ENCODE results near the gene B3GALNT2. TPM values are rescaled to one million over a fixed set of nuclear protein-coding genes. Genes with fewer than 3 reads are reported as not detected.
"Not testable (repeated sequence)": the region's sequence is repeated elsewhere in the genome, so short reads cannot be mapped to it uniquely, and the experiment has no call there.

The B3GALNT2 gene
- total and polyA plus RNA-seq, 5 donors from 2014 or later = 1.5 to 6.6 (median 4.8) TPM

DNA sequence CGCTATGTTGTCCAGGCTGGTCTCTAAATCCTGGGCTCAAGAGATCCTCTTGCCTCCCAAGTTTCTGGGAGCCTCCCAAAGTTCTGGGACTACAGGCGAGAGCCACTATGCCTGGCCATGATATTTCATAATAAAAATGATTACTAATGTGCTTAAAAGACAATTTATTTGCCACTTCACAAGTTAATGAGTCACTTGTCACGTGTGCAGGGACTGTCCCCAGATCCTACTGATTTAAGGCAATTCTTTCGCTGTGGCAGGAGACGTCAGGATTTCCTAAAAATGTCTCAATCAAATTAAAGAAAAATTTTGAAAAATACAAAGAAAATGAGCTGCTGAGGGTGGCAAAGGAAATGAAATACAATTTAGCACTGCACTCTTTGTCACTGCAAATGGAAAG lies 43.5 kb downstream of the B3GALNT2 start:
- H3K36me3 ChIP-seq (ENCODE audit: control insufficient read depth, insufficient read depth, low read length) = no peaks in the 10 kb centered on the region
- no peaks in the 10 kb centered on the region for H3K9me3 ChIP-seq (ENCODE audit: control insufficient read depth in 2 of 2, low read length in 2 of 2)
- Mint-ChIP-seq H3K9me3 (no peaks in the 10 kb centered on the region), H3K4me3 (no peak overlapping the region), H3K27me3 (no peaks in the 10 kb centered on the region), H3K36me3 (peaks cover 8% of the 10 kb centered on the region), H3K4me1 (peaks cover 8 to 16% (median 12%) of the 10 kb centered on the region in 4 donors), H3K27ac (no peak overlapping the region)
- no peaks in the 10 kb centered on the region for H3K27me3 ChIP-seq (ENCODE audit: control insufficient read depth, insufficient read depth, low read length)
- H3K4me3 ChIP-seq (ENCODE audit: low read depth, low read length) = no peak overlapping the region
- H3K27ac ChIP-seq (ENCODE audit: insufficient read depth, low read length, poor library complexity, severe bottlenecking) = no peak overlapping the region
- DNase-seq (no peak), ATAC-seq (ENCODE audit: low read depth in 2 of 2) (no peak)
- H3K4me1 ChIP-seq (ENCODE audit: control insufficient read depth, insufficient read depth, low read length, poor library complexity, severe bottlenecking) = no peaks in the 10 kb centered on the region

DNA sequence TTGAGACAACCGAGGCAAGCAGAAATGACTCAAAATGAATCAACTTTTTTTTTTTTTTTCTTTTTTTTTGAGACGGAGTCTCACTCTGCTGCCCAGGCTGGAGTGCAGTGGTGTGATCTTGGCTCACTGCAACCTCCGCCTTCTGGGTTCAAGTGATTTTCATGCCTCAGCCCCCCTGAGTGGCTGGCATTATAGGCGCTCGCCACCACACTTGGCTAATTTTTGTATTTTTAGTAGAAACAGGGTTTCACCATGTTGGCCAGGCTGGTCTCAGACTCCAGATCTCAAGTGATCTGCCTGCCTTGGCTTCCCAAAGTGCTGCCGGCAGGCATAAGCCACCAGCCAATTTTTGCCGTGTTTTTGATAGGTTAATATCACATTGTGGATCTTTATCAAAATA lies 46.4 kb downstream of the B3GALNT2 start:
- not testable (repeated sequence) for DNase-seq

DNA sequence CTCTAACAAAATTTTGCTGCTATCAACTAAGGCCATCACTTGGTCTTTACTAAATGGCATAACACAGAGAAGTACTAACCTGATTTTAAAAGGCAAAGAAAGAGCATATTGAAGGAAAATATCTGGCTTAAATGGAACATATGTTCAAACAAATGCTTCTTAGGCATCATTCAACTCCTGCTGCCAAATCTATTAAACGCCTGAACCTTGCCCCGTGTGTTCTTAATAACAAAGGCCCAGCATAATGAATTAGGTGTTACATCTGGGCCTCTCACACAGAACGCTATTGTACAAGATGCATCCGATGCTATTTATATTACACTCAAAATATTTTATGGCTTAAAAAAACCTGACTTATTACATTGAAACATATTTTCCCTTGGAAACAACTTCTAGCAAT lies 48.4 kb downstream of the B3GALNT2 start:
- Histone ChIP-seq H3K36me3 (ENCODE audit: control insufficient read depth, insufficient read depth, low read length) (peaks cover 6% of the 10 kb centered on the region), H3K4me3 (ENCODE audit: low read depth, low read length) (no peak overlapping the region), H3K27me3 (ENCODE audit: control insufficient read depth, insufficient read depth, low read length) (no peaks in the 10 kb centered on the region), H3K27ac (ENCODE audit: insufficient read depth, low read length, poor library complexity, severe bottlenecking) (no peak overlapping the region), H3K9me3 (ENCODE audit: control insufficient read depth in 2 of 2, low read length in 2 of 2) (no peaks in the 10 kb centered on the region), H3K4me1 (ENCODE audit: control insufficient read depth, insufficient read depth, low read length, poor library complexity, severe bottlenecking) (no peaks in the 10 kb centered on the region)
- Mint-ChIP-seq H3K4me3 (no peak overlapping the region), H3K36me3 (peaks cover 7% of the 10 kb centered on the region), H3K9me3 (no peaks in the 10 kb centered on the region), H3K27me3 (no peaks in the 10 kb centered on the region), H3K4me1 (peaks cover 0 to 5% (median 2%) of the 10 kb centered on the region in 4 donors), H3K27ac (no peak overlapping the region)
- DNase-seq = no peak
- ATAC-seq (ENCODE audit: low read depth in 2 of 2) = no peak

More for the DNA sequence above, 46.4 kb downstream of the B3GALNT2 start:
- not testable (repeated sequence) for H3K27me3 ChIP-seq (ENCODE audit: control insufficient read depth, insufficient read depth, low read length); H3K27me3 Mint-ChIP-seq; H3K9me3 ChIP-seq (ENCODE audit: control insufficient read depth in 2 of 2, low read length in 2 of 2); H3K27ac ChIP-seq (ENCODE audit: insufficient read depth, low read length, poor library complexity, severe bottlenecking); H3K27ac Mint-ChIP-seq; H3K9me3 Mint-ChIP-seq; H3K36me3 ChIP-seq (ENCODE audit: control insufficient read depth, insufficient read depth, low read length); H3K4me3 ChIP-seq (ENCODE audit: low read depth, low read length); H3K4me1 ChIP-seq (ENCODE audit: control insufficient read depth, insufficient read depth, low read length, poor library complexity, severe bottlenecking); H3K36me3 Mint-ChIP-seq; ATAC-seq (ENCODE audit: low read depth in 2 of 2); H3K4me3 Mint-ChIP-seq
- peaks cover 11 to 16% (median 12%) of the 10 kb centered on the region in 4 donors for H3K4me1 Mint-ChIP-seq

DNA sequence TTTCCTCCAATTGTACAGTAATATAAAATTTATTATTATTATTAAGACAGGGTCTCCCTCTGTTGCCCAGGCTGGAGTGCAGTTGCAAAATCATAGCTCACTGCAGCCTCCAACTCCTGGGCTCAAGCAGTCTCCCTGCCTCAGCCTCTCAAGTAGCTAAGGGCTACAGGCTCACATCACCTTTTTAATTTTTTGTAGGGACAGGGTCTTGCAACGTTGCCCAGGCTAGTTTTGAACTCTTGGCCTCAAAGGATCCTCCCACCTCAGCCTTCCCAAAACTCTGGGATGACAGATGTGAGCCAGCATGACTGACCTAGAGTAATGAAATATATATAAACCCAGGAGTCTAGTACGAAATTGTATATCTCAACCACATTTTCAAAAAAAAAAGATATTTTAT lies 49.2 kb downstream of the B3GALNT2 start:
- Histone ChIP-seq H3K4me3 (ENCODE audit: low read depth, low read length) (no peak overlapping the region), H3K36me3 (ENCODE audit: control insufficient read depth, insufficient read depth, low read length) (peaks cover 9% of the 10 kb centered on the region), H3K9me3 (ENCODE audit: control insufficient read depth in 2 of 2, low read length in 2 of 2) (no peaks in the 10 kb centered on the region), H3K27me3 (ENCODE audit: control insufficient read depth, insufficient read depth, low read length) (no peaks in the 10 kb centered on the region), H3K4me1 (ENCODE audit: control insufficient read depth, insufficient read depth, low read length, poor library complexity, severe bottlenecking) (no peaks in the 10 kb centered on the region), H3K27ac (ENCODE audit: insufficient read depth, low read length, poor library complexity, severe bottlenecking) (no peak overlapping the region)
- peaks cover 11% of the 10 kb centered on the region for H3K36me3 Mint-ChIP-seq
- H3K9me3 Mint-ChIP-seq = no peaks in the 10 kb centered on the region
- ATAC-seq (ENCODE audit: low read depth in 2 of 2) (no peak), DNase-seq (no peak)
- H3K27ac Mint-ChIP-seq = no peak overlapping the region
- no peaks in the 10 kb centered on the region for H3K27me3 Mint-ChIP-seq
- H3K4me1 Mint-ChIP-seq = peaks cover 0 to 5% (median 2%) of the 10 kb centered on the region in 4 donors
- no peak overlapping the region for H3K4me3 Mint-ChIP-seq

DNA sequence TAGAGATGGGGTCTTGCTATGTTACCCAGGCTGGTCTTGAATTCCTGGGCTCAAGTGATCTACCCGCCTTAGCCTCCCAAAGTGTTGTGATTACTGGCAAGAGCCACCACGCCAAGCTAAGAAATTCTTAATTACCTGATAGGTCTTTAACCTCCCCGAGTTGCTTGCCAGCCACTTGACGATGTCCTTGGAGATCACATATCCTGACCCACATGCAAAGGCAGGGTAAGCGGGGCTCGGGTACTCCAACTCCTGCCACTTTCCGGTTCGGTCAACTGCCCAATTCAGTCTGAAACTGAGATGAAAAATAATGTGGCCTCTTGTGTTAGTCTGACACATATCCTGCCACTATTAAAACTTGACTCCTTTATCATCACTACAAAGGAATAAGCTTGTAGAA lies 50.2 kb downstream of the B3GALNT2 start:
- no peaks in the 10 kb centered on the region for H3K27me3 Mint-ChIP-seq
- peaks cover 13% of the 10 kb centered on the region for H3K36me3 Mint-ChIP-seq
- no peak overlapping the region for H3K27ac Mint-ChIP-seq

DNA sequence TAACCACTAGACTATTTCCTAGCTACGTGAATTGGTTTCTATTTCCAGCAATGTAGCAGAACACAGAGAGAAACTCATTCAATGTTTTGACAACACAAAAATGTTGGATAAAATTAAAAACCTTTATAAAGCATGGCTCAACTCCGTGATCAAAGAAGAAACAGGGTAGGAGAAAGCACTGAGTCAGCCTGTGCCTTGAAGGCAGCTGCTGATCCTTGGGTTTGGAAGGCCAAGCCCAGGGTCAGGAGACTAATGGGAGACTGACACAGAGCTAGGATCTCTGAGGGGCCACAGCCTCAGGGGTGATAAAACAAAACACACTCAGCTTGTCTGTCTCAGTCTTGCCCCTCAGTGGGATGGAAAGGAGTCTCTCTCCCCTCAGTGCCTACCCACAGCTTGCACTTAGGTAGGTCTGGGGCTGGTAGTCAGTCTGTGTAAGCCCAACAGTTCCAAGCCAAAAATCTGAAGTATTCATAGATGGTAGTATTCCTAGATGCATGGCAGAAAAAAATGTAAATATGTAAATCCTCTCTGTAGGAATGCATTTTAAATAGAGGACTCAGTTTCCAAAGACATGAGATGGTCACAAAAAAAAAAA lies 53.3 kb downstream of the B3GALNT2 start:
- Mint-ChIP-seq H3K27ac (peak overlapping the region in 1 of 3 donors; percentile 28), H3K36me3 (peaks cover 21% of the 10 kb centered on the region), H3K4me1 (peaks cover 0 to 4% (median 0%) of the 10 kb centered on the region in 4 donors), H3K4me3 (no peak overlapping the region), H3K27me3 (no peaks in the 10 kb centered on the region), H3K9me3 (no peaks in the 10 kb centered on the region)
- no peaks in the 10 kb centered on the region for H3K27me3 ChIP-seq (ENCODE audit: control insufficient read depth, insufficient read depth, low read length)
- no peak overlapping the region for H3K27ac ChIP-seq (ENCODE audit: insufficient read depth, low read length, poor library complexity, severe bottlenecking)
- no peak for DNase-seq
- no peak overlapping the region for H3K4me3 ChIP-seq (ENCODE audit: low read depth, low read length)
- H3K4me1 ChIP-seq (ENCODE audit: control insufficient read depth, insufficient read depth, low read length, poor library complexity, severe bottlenecking) = no peaks in the 10 kb centered on the region
- peaks cover 41% of the 10 kb centered on the region for H3K36me3 ChIP-seq (ENCODE audit: control insufficient read depth, insufficient read depth, low read length)
- no peaks in the 10 kb centered on the region for H3K9me3 ChIP-seq (ENCODE audit: control insufficient read depth in 2 of 2, low read length in 2 of 2)
- ATAC-seq (ENCODE audit: low read depth in 2 of 2) = no peak

More for the DNA sequence above, 50.2 kb downstream of the B3GALNT2 start:
- Mint-ChIP-seq H3K4me1 (peaks cover 0 to 4% (median 1%) of the 10 kb centered on the region in 4 donors), H3K4me3 (no peak overlapping the region), H3K9me3 (no peaks in the 10 kb centered on the region)
- no peak overlapping the region for H3K4me3 ChIP-seq (ENCODE audit: low read depth, low read length)
- H3K4me1 ChIP-seq (ENCODE audit: control insufficient read depth, insufficient read depth, low read length, poor library complexity, severe bottlenecking) = no peaks in the 10 kb centered on the region
- ATAC-seq (ENCODE audit: low read depth in 2 of 2) (no peak), DNase-seq (no peak)
- H3K9me3 ChIP-seq (ENCODE audit: control insufficient read depth in 2 of 2, low read length in 2 of 2) = no peaks in the 10 kb centered on the region
- peaks cover 20% of the 10 kb centered on the region for H3K36me3 ChIP-seq (ENCODE audit: control insufficient read depth, insufficient read depth, low read length)
- H3K27me3 ChIP-seq (ENCODE audit: control insufficient read depth, insufficient read depth, low read length) = no peaks in the 10 kb centered on the region
- no peak overlapping the region for H3K27ac ChIP-seq (ENCODE audit: insufficient read depth, low read length, poor library complexity, severe bottlenecking)

DNA sequence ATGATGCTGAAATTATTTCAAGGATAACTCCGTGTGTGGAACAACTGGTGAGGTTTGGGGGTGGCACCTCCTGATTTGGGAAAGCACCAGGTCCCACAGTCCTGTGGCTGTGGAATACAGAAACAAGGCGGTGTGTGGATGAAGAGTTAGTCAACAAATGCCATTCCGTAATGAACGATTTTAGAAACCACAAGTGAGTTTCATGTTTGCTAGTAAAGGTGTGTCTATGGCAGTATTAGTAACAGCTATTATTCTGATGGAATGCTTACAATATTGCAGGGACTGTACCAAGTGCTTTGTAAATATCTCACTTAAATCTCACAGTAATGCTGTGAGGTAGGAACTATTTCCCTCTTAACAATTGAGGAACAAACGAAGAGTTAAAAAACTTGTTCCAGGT lies 53.8 kb downstream of the B3GALNT2 start:
- no peaks in the 10 kb centered on the region for H3K27me3 Mint-ChIP-seq

GRCh38 chr1:235448616-235449015 lies 55.6 kb downstream of the B3GALNT2 start:
- no peaks in the 10 kb centered on the region for H3K27me3 Mint-ChIP-seq
- Histone ChIP-seq H3K4me1 (ENCODE audit: control insufficient read depth, insufficient read depth, low read length, poor library complexity, severe bottlenecking) (no peaks in the 10 kb centered on the region), H3K36me3 (ENCODE audit: control insufficient read depth, insufficient read depth, low read length) (peaks cover 50% of the 10 kb centered on the region), H3K4me3 (ENCODE audit: low read depth, low read length) (no peak overlapping the region), H3K27me3 (ENCODE audit: control insufficient read depth, insufficient read depth, low read length) (no peaks in the 10 kb centered on the region), H3K9me3 (ENCODE audit: control insufficient read depth in 2 of 2, low read length in 2 of 2) (no peaks in the 10 kb centered on the region), H3K27ac (ENCODE audit: insufficient read depth, low read length, poor library complexity, severe bottlenecking) (no peak overlapping the region)
- no peak for DNase-seq
- H3K9me3 Mint-ChIP-seq = no peaks in the 10 kb centered on the region
- peaks cover 31% of the 10 kb centered on the region for H3K36me3 Mint-ChIP-seq
- no peak overlapping the region for H3K4me3 Mint-ChIP-seq
- no peak overlapping the region for H3K27ac Mint-ChIP-seq
- H3K4me1 Mint-ChIP-seq = no peaks in the 10 kb centered on the region
- no peak for ATAC-seq (ENCODE audit: low read depth in 2 of 2)

More for the DNA sequence above, 53.8 kb downstream of the B3GALNT2 start:
- H3K4me3 ChIP-seq (ENCODE audit: low read depth, low read length) = no peak overlapping the region
- no peaks in the 10 kb centered on the region for H3K9me3 ChIP-seq (ENCODE audit: control insufficient read depth in 2 of 2, low read length in 2 of 2)
- H3K4me1 ChIP-seq (ENCODE audit: control insufficient read depth, insufficient read depth, low read length, poor library complexity, severe bottlenecking) = no peaks in the 10 kb centered on the region
- ATAC-seq (ENCODE audit: low read depth in 2 of 2) (no peak), DNase-seq (no peak)
- peaks cover 24% of the 10 kb centered on the region for H3K36me3 Mint-ChIP-seq
- no peak overlapping the region for H3K27ac Mint-ChIP-seq
- no peak overlapping the region for H3K4me3 Mint-ChIP-seq
- H3K27ac ChIP-seq (ENCODE audit: insufficient read depth, low read length, poor library complexity, severe bottlenecking) = no peak overlapping the region
- H3K9me3 Mint-ChIP-seq = no peaks in the 10 kb centered on the region
- H3K4me1 Mint-ChIP-seq = peaks cover 0 to 1% (median 0%) of the 10 kb centered on the region in 4 donors
- peaks cover 41% of the 10 kb centered on the region for H3K36me3 ChIP-seq (ENCODE audit: control insufficient read depth, insufficient read depth, low read length)
- no peaks in the 10 kb centered on the region for H3K27me3 ChIP-seq (ENCODE audit: control insufficient read depth, insufficient read depth, low read length)

Data from CD4-positive, CD25-positive, alpha-beta regulatory T cell (primary cell).